Thyroid gland (tissue), 4 donors: ENCODE results near the gene CDH16. TPM values are rescaled to one million over a fixed set of nuclear protein-coding genes. Genes with fewer than 3 reads are reported as not detected.
A peak's percentile ranks its signal among the peaks of the same experiment; 100 is the strongest.
"Not testable (repeated sequence)": the region's sequence is repeated elsewhere in the genome, so short reads cannot be mapped to it uniquely, and the experiment has no call there.

Experiments
- DNase-seq, 2 donors: peaks; one replicate each; pipeline ENCODE4 v3.0.0-alpha.2; 2019
- H3K27ac ChIP-seq, 3 donors: fragments of 200-600 bp; sonication (generic); 1 replicate in 2 of 3; 2 replicates in 1 of 3; pipeline ENCODE4 v1.5.1; 2016 to 2019; ENCODE audit warnings: mild to moderate bottlenecking in 1 of 3, moderate library complexity in 1 of 3
- H3K27me3 ChIP-seq: fragments of 200-600 bp; sonication (generic); one replicate; pipeline ENCODE4 v1.5.1; 2019
- H3K36me3 ChIP-seq, 2 donors: fragments of 200-600 bp; sonication (generic); one replicate each; pipeline ENCODE4 v1.5.1; 2016 to 2019
- H3K4me1 ChIP-seq, 2 donors: fragments of 200-600 bp; sonication (generic); one replicate each; pipeline ENCODE4 v1.5.1; 2017 to 2019
- H3K4me3 ChIP-seq, 3 donors: fragments of 200-600 bp; sonication (generic); replicated peaks in 1 of 3; 1 replicate in 2 of 3; 2 replicates in 1 of 3; pipeline ENCODE4 v1.5.1; 2016; ENCODE audit warnings: mild to moderate bottlenecking in 1 of 3
- H3K9me3 ChIP-seq: fragments of 200-600 bp; sonication (generic); one replicate; pipeline ENCODE4 v1.5.1; 2017
- CTCF ChIP-seq, 6 experiments: fragments of 200-600 bp in 3 of 6; fragments of 450-650 bp in 3 of 6; sonication (generic) in 3 of 6; IDR thresholded peaks; one replicate each; pipeline ENCODE4 v1.5.1; 2016 to 2019; ENCODE audit warnings: antibody characterized with exemption in 6 of 6, mild to moderate bottlenecking in 2 of 6, inconsistent platforms in 1 of 6, moderate library complexity in 1 of 6
- POLR2A ChIP-seq, 2 donors: fragments of 450-650 bp; IDR thresholded peaks; one replicate each; pipeline ENCODE4 v1.6.1; 2017; ENCODE audit warnings: antibody characterized with exemption in 2 of 2, mild to moderate bottlenecking in 2 of 2, moderate library complexity in 1 of 2
- WGBS, 2 donors: methylation state at CpG; one replicate each; pipeline ENCODE4 v1.1.5; 2017; 5-methylcytosine and 5-hydroxymethylcytosine counted together
- intact Hi-C: fragments of 100-400 bp; cut with DNase I; formaldehyde crosslinking; loops from one replicate; pipeline ENCODE4 v1.15.1; 2023
- total RNA-seq, 4 donors: library from RNA; depleted of rRNA; stranded (reverse); fragments of >200 nt; gene quantifications; one replicate each; pipeline ENCODE4 v1.2.3, GENCODE V29; 2016

CDH16 gene
- total RNA-seq, 4 donors from 2014 or later: 43.1 to 166 (median 134) TPM

GRCh38 chr16:66936462-66936861, 17.8 kb upstream of the CDH16 start:
- H3K27ac ChIP-seq: no peak overlapping the region
- no peaks in the 10 kb centered on the region for H3K9me3 ChIP-seq
- H3K27me3 ChIP-seq: no peaks in the 10 kb centered on the region
- 87 to 88% methylated on average over 6 of the region's 6 CpGs for WGBS, 2 donors
- peaks cover 21 to 25% of the 10 kb centered on the region in 2 donors for H3K4me1 ChIP-seq
- H3K4me3 ChIP-seq: no peak overlapping the region
- no peak for DNase-seq
- peaks cover 25 to 31% of the 10 kb centered on the region in 2 donors for H3K36me3 ChIP-seq
- intact Hi-C loops: no loop called here
- TF ChIP-seq CTCF (IDR thresholded peaks at IDR 0.05) (no peak), POLR2A (IDR thresholded peaks at IDR 0.05) (no peak)

- peak; percentile 84 to 90 for DNase-seq
- Histone ChIP-seq H3K27ac (peak within 1 kb of the TSS; percentile 88 to 94 (median 94)), H3K4me3 (peak within 1 kb of the TSS; percentile 81 to 94 (median 93)), H3K27me3 (no peaks in the 10 kb centered on the region), H3K9me3 (no peaks in the 10 kb centered on the region), H3K36me3 (peaks cover 15 to 21% of the 10 kb centered on the region in 2 donors), H3K4me1 (peaks cover 21 to 25% of the 10 kb centered on the region in 2 donors)
- TF ChIP-seq POLR2A (IDR thresholded peaks at IDR 0.05): peak in 1 of 2 donors; percentile 51
- no peak for TF ChIP-seq CTCF (IDR thresholded peaks at IDR 0.05)
- WGBS, 2 donors: 31 to 52% methylated on average over 18 to 22 of the region's 44 CpGs
- intact Hi-C loops: no loop called here
Observed at GRCh38 chr16:66935314-66936011, 16.8 kb upstream of the CDH16 start, which contains the start of gene CES2. CES2 (plus strand) TSS chr16:66935516; CDS start chr16:66935636, 120 bp downstream.

- peaks cover 11 to 15% of the 10 kb centered on the region in 2 donors for H3K36me3 ChIP-seq
- H3K4me1 ChIP-seq: peaks cover 21 to 25% of the 10 kb centered on the region in 2 donors
- 2 to 3% methylated on average over 11 to 24 of the region's 24 CpGs for WGBS, 2 donors
- H3K4me3 ChIP-seq: peak overlapping the region; percentile 81 to 94 (median 93)
- peak overlapping the region; percentile 88 to 94 (median 94) for H3K27ac ChIP-seq
- H3K27me3 ChIP-seq, intact Hi-C loops, H3K9me3 ChIP-seq, DNase-seq: not testable (repeated sequence)
Observed at GRCh38 chr16:66934839-66935313, 16.2 kb upstream of the CDH16 start.

GRCh38 chr16:66934138-66934838, 15.6 kb upstream of the CDH16 start, which contains the start of gene CIAO2B:
CIAO2B (minus strand) TSS chr16:66934402; CDS start chr16:66934364, 38 bp downstream.
- Histone ChIP-seq H3K27me3 (no peaks in the 10 kb centered on the region), H3K4me3 (peak within 1 kb of the TSS; percentile 81 to 94 (median 93)), H3K9me3 (no peaks in the 10 kb centered on the region), H3K4me1 (peaks cover 21 to 25% of the 10 kb centered on the region in 2 donors), H3K27ac (peak within 1 kb of the TSS; percentile 88 to 94 (median 94)), H3K36me3 (peaks cover 5 to 10% of the 10 kb centered on the region in 2 donors)
- DNase-seq: peak; percentile 86 to 90
- intact Hi-C loops: no loop called here
- WGBS, 2 donors: 1% methylated on average over 13 to 15 of the region's 76 CpGs
- TF ChIP-seq CTCF (IDR thresholded peaks at IDR 0.05): no peak
- peak in 1 of 2 donors; percentile 82 for TF ChIP-seq POLR2A (IDR thresholded peaks at IDR 0.05)

GRCh38 chr16:66933776-66934137, 15.1 kb upstream of the CDH16 start:
- intact Hi-C loops: no loop called here
- no peak for TF ChIP-seq CTCF (IDR thresholded peaks at IDR 0.05)
- TF ChIP-seq POLR2A (IDR thresholded peaks at IDR 0.05): no peak
- Histone ChIP-seq H3K4me1 (peaks cover 21 to 25% of the 10 kb centered on the region in 2 donors), H3K36me3 (peaks cover under 1 to 6% of the 10 kb centered on the region in 2 donors), H3K27ac (peak overlapping the region; percentile 88 to 94 (median 94)), H3K9me3 (no peaks in the 10 kb centered on the region), H3K4me3 (peak overlapping the region; percentile 81 to 94 (median 93)), H3K27me3 (no peaks in the 10 kb centered on the region)
- DNase-seq: peak; percentile 38 to 44
- WGBS, 2 donors: 2 to 10% methylated on average over 3 to 11 of the region's 12 CpGs
